ENCODE data around the gene SMARCC2. TPM values are rescaled to one million over a fixed set of nuclear protein-coding genes. Genes with fewer than 3 reads are reported as not detected.

SMARCC2 gene
- total RNA-seq, 2 experiments from 2014 or later, result 68.3 to 137 TPM

GRCh38 chr12:56152756-56153677, 36.3 kb downstream of the SMARCC2 start:
- CTCF ChIA-PET (ENCODE audit: unreplicated experiment), result no interaction called here

GRCh38 chr12:56152132-56152755, 37.0 kb downstream of the SMARCC2 start, which contains the start of gene MYL6B:
Gene MYL6B (plus strand): TSS chr12:56152587. CDS start chr12:56153919, 1,332 bp downstream.
- ChIA-PET POLR2A (interaction anchor here (0.6 to 1.9 kb wide), 8 partner anchors 13 to 114 kb away, joined by 3 to 13 read pairs (median 3); partner anchors contain the start of genes ESYT1 and ZC3H10), CTCF (ENCODE audit: unreplicated experiment) (no interaction called here)
- peak within 1 kb of the TSS; percentile 75; the same call in 1 of the 2 replicates for H2AFZ ChIP-seq (ENCODE audit: low read length)
- peak; percentile 95 for DNase-seq (ENCODE audit: low spot score)
- H3K36me3 ChIP-seq (ENCODE audit: insufficient read depth, low read length), result peaks cover 12% of the 10 kb centered on the region; the same call in 1 of the 2 replicates
- H3K9me3 ChIP-seq (ENCODE audit: low read length), result no peaks in the 10 kb centered on the region
- intact Hi-C loops (cut with micrococcal nuclease; ENCODE audit: unreplicated experiment), result loop anchor here (1.0 kb wide), 2 partner anchors 26 to 33 kb away; no protein-coding TSS in a partner anchor
- H3K4me3 ChIP-seq (ENCODE audit: low read depth, low read length, poor library complexity, severe bottlenecking), result peak within 1 kb of the TSS; percentile 77
- peak within 1 kb of the TSS; percentile 87 for H3K27ac ChIP-seq (ENCODE audit: low read depth, low read length, poor library complexity, severe bottlenecking)
- H4K20me1 ChIP-seq (ENCODE audit: insufficient read depth, low read length), result no peaks in the 10 kb centered on the region
- H3K4me1 ChIP-seq (ENCODE audit: insufficient read depth, low read length, poor library complexity, severe bottlenecking), result peaks cover 34% of the 10 kb centered on the region
- TF ChIP-seq CTCF (conservative IDR thresholded peaks at IDR 0.05; ENCODE audit: low read length), result no peak
- no peak for TF ChIP-seq EZH2phosphoT487 (IDR thresholded peaks at IDR 0.05; ENCODE audit: borderline replicate concordance, low read depth, low read length)
- TSS peak; percentile 80 for BruUV-seq (replicated peaks)
- H3K4me2 ChIP-seq (ENCODE audit: low read length), result peak within 1 kb of the TSS; percentile 95
- peaks cover 11% of the 10 kb centered on the region; the same call in 1 of the 2 replicates for H3K79me2 ChIP-seq (ENCODE audit: insufficient read depth, low read depth, low read length)
- no peaks in the 10 kb centered on the region for H3K9me2 ChIP-seq (ENCODE audit: insufficient read depth, low read length)

More at GRCh38 chr12:56152756-56153677, 36.3 kb downstream of the SMARCC2 start:
- Histone ChIP-seq H3K36me3 (ENCODE audit: insufficient read depth, low read length) (peaks cover 12% of the 10 kb centered on the region; the same call in 1 of the 2 replicates), H3K79me2 (ENCODE audit: insufficient read depth, low read depth, low read length) (peaks cover 11% of the 10 kb centered on the region; the same call in 1 of the 2 replicates), H3K4me1 (ENCODE audit: insufficient read depth, low read length, poor library complexity, severe bottlenecking) (peaks cover 36% of the 10 kb centered on the region), H3K4me2 (ENCODE audit: low read length) (peak overlapping the region; percentile 95), H4K20me1 (ENCODE audit: insufficient read depth, low read length) (no peaks in the 10 kb centered on the region), H3K9me2 (ENCODE audit: insufficient read depth, low read length) (no peaks in the 10 kb centered on the region), H3K9me3 (ENCODE audit: low read length) (no peaks in the 10 kb centered on the region), H3K27ac (ENCODE audit: low read depth, low read length, poor library complexity, severe bottlenecking) (peak overlapping the region; percentile 87), H2AFZ (ENCODE audit: low read length) (peak overlapping the region; percentile 75; the same call in 1 of the 2 replicates), H3K4me3 (ENCODE audit: low read depth, low read length, poor library complexity, severe bottlenecking) (peak overlapping the region; percentile 77)
- DNase-seq (ENCODE audit: low spot score), result peak; percentile 22
- TF ChIP-seq EZH2phosphoT487 (IDR thresholded peaks at IDR 0.05; ENCODE audit: borderline replicate concordance, low read depth, low read length) (no peak), CTCF (conservative IDR thresholded peaks at IDR 0.05; ENCODE audit: low read length) (no peak)
- POLR2A ChIA-PET, result interaction anchor here (1.4 kb wide), 1 partner anchor 25 kb away, joined by 4 read pairs; the partner anchor contains the start of gene ESYT1
- BruUV-seq (replicated peaks), result no TSS peak
- intact Hi-C loops (cut with micrococcal nuclease; ENCODE audit: unreplicated experiment), result loop anchor here (1.0 kb wide), 2 partner anchors 27 to 34 kb away; no protein-coding TSS in a partner anchor
